HG03460 (cell line): Measurements from ENCODE around the gene ADIPOR2.

Experiments used
- ATAC-seq: cut with Tn5 transposase; IDR thresholded peaks from one replicate; pipeline ENCODE4 v1.9.1; 2021; ENCODE audit not compliant: unreplicated experiment

The ADIPOR2 gene

GRCh38 chr12:1768615-1769014 is 77.7 kb downstream of the ADIPOR2 start:
- ATAC-seq, result no peak

- ATAC-seq, result no peak
Observed at GRCh38 chr12:1769809-1770494, 79.1 kb downstream of the ADIPOR2 start.

GRCh38 chr12:1773937-1774655 is 83.2 kb downstream of the ADIPOR2 start:
- ATAC-seq, result no peak

- no peak for ATAC-seq
Observed at GRCh38 chr12:1776170-1776921, 85.5 kb downstream of the ADIPOR2 start.

- ATAC-seq, result no peak
Observed at GRCh38 chr12:1777798-1778197, 86.9 kb downstream of the ADIPOR2 start.

GRCh38 chr12:1778911-1779310 is 88.0 kb downstream of the ADIPOR2 start:
- ATAC-seq, result no peak

- ATAC-seq, result no peak
Observed at GRCh38 chr12:1779783-1780182, 88.9 kb downstream of the ADIPOR2 start.

GRCh38 chr12:1781772-1782171 is 90.9 kb downstream of the ADIPOR2 start:
- no peak for ATAC-seq

GRCh38 chr12:1782215-1782614 is 91.3 kb downstream of the ADIPOR2 start:
- ATAC-seq, result no peak

- no peak for ATAC-seq
Observed at GRCh38 chr12:1787714-1788113, 96.8 kb downstream of the ADIPOR2 start.

GRCh38 chr12:1790444-1790843 is 99.6 kb downstream of the ADIPOR2 start:
- ATAC-seq, result no peak

- no peak for ATAC-seq
Observed at GRCh38 chr12:1791104-1791841, 100.4 kb downstream of the ADIPOR2 start.

- no peak for ATAC-seq
Observed at GRCh38 chr12:1792406-1792805, 101.5 kb downstream of the ADIPOR2 start.

- no peak for ATAC-seq
Observed at GRCh38 chr12:1793426-1794210, 102.7 kb downstream of the ADIPOR2 start.

GRCh38 chr12:1794440-1795090 is 103.7 kb downstream of the ADIPOR2 start:
- ATAC-seq, result no peak

- no peak for ATAC-seq
Observed at GRCh38 chr12:1795221-1795784, 104.4 kb downstream of the ADIPOR2 start.

GRCh38 chr12:1795785-1796514 is 105.1 kb downstream of the ADIPOR2 start:
- ATAC-seq, result peak; percentile 92

GRCh38 chr12:1796515-1797010 is 105.7 kb downstream of the ADIPOR2 start:
- ATAC-seq, result peak; percentile 30
